Duodenal mucosa (tissue), 2 donors: ENCODE measurements around the gene FBN1.

Experiments used
- H3K27ac ChIP-seq: one replicate; pipeline ENCODE4 v1.7.0; 2013; ENCODE audit warnings: low read depth, low read length
- H3K27me3 ChIP-seq, 2 donors: one replicate each; pipeline ENCODE4 v1.7.0; 2013; ENCODE audit warnings: low read length in 2 of 2, control low read depth in 1 of 2; ENCODE audit not compliant: insufficient read depth in 2 of 2, control insufficient read depth in 1 of 2
- H3K36me3 ChIP-seq, 2 donors: one replicate each; pipeline ENCODE4 v1.7.0; 2013; ENCODE audit warnings: low read length in 2 of 2, control low read depth in 1 of 2; ENCODE audit not compliant: insufficient read depth in 2 of 2, control insufficient read depth in 1 of 2
- H3K4me1 ChIP-seq, 2 donors: one replicate each; pipeline ENCODE4 v1.7.0; 2013; ENCODE audit warnings: low read length in 2 of 2, control low read depth in 1 of 2; ENCODE audit not compliant: insufficient read depth in 2 of 2, control insufficient read depth in 1 of 2
- H3K4me3 ChIP-seq, 2 donors: one replicate each; pipeline ENCODE4 v1.7.0; 2013; ENCODE audit warnings: low read length in 2 of 2, low read depth in 1 of 2
- H3K9ac ChIP-seq, 2 donors: one replicate each; pipeline ENCODE4 v1.7.0; 2013; ENCODE audit warnings: low read length in 2 of 2, low read depth in 1 of 2
- H3K9me3 ChIP-seq, 2 donors: one replicate each; pipeline ENCODE4 v1.7.0; 2013; ENCODE audit warnings: low read length in 2 of 2, control low read depth in 1 of 2; ENCODE audit not compliant: control insufficient read depth in 1 of 2

The FBN1 gene

DNA sequence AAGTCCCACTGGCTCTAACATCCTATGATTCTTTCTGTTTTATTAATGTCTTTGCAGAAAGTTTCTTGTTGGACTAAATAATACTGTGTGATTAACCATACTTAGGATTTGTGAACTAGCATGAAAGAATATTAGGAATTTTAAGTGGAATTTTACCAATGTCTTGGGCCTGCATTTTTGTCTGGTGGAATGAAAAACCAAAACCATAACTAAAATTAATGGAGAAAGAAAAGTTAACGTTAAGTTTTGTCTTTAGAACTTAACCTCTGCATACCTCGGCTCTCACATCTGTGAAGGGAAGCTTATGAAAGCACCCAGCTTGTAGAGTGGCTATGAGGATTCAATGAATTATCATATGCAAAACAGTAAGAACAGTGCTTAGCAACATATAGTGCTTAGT is 6.5 kb downstream of the FBN1 start:
- H3K9me3 ChIP-seq = no peaks in the 10 kb centered on the region
- no peak overlapping the region for H3K27ac ChIP-seq
- peaks cover 0 to 12% of the 10 kb centered on the region in 2 donors for H3K27me3 ChIP-seq
- no peak overlapping the region for H3K9ac ChIP-seq
- no peaks in the 10 kb centered on the region for H3K36me3 ChIP-seq
- H3K4me1 ChIP-seq = no peaks in the 10 kb centered on the region
- H3K4me3 ChIP-seq = no peak overlapping the region

DNA sequence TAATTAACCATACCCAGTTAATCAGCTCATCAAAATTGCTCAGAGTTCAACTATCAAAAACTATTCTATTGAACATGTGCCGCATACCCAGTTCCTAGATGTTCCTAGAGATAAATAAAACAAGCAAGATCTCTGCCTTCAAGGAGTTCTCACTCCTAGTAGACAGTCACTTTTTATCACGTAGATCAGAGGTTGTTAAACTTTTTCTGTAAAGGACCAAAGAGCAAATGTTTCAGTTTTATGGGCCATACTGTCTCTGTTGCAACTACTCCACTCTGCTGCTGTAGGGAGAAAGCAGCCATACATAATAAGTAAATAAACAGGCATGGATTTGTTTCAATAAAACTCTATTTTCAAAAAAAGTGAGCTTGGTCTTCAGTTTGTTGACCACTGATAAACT is 7.9 kb downstream of the FBN1 start:
- no peaks in the 10 kb centered on the region for H3K4me1 ChIP-seq

DNA sequence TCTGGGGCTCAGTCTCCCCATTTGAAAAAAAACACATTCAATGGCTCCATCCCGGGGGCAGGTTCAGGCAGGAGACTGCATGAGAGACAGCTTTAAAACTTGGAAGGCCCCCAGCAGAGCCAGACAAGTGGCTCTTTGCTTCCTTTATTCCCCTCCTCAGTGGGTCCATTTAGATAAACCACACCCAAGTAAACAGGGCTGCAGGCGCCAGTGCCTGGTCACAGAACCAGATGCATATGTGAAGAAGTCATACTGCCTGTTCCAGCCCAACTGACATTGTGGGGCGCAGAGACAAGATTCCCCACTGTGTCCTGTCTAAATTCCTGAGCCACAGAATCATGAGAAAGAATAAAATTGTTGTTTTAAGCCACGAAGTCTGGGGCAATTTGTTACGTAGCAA is 9.0 kb downstream of the FBN1 start:
- Histone ChIP-seq H3K27ac (no peak overlapping the region), H3K9ac (no peak overlapping the region), H3K36me3 (no peaks in the 10 kb centered on the region), H3K9me3 (no peaks in the 10 kb centered on the region), H3K4me1 (no peaks in the 10 kb centered on the region), H3K4me3 (no peak overlapping the region), H3K27me3 (no peaks in the 10 kb centered on the region)

More for the DNA sequence above, 7.9 kb downstream of the FBN1 start:
- no peaks in the 10 kb centered on the region for H3K27me3 ChIP-seq
- H3K27ac ChIP-seq = no peak overlapping the region
- H3K4me3 ChIP-seq = no peak overlapping the region
- H3K36me3 ChIP-seq = no peaks in the 10 kb centered on the region
- H3K9ac ChIP-seq = no peak overlapping the region
- no peaks in the 10 kb centered on the region for H3K9me3 ChIP-seq

DNA sequence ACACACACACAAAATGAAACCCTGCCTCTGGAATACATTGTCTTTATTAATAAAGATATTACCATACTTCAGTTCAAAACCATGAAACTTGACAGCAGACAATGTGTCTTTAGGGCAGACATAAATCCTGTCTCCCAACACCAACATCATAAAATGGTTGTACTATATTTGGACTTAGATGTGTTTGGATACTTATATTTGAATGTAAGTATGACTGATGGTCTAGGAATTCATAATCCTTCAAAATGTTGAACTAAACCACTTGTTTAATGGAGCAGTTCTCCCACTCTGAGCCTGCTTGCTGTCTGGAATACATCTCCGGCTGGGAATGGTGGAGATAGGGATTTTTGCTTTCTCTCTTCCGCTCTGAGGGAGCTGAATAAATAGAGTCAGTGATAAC is 10.6 kb downstream of the FBN1 start:
- H3K4me3 ChIP-seq = no peak overlapping the region
- no peaks in the 10 kb centered on the region for H3K27me3 ChIP-seq
- H3K9ac ChIP-seq = no peak overlapping the region
- H3K9me3 ChIP-seq = no peaks in the 10 kb centered on the region
- no peaks in the 10 kb centered on the region for H3K36me3 ChIP-seq
- no peaks in the 10 kb centered on the region for H3K4me1 ChIP-seq
- no peak overlapping the region for H3K27ac ChIP-seq

DNA sequence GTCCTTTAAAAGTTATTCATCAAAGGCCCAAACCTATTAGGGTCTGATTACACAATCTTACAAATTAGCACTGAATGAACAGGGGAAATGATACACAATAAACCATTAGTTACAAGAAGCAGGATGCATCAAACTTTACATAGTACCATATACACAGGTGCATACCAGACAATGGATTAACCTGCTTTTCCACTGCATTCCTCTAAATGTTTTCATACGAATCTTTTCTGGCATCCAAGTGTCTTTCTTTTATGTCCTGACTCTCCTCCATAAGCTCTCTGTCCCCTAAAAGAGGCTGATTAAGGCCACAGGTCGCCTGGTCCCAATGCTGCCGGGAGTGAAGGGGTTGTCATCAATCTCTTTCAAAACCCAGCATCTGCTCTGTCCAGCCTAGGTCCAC is 11.4 kb downstream of the FBN1 start:
- no peak overlapping the region for H3K4me3 ChIP-seq
- H3K4me1 ChIP-seq = no peaks in the 10 kb centered on the region
- no peak overlapping the region for H3K27ac ChIP-seq
- H3K9me3 ChIP-seq = no peaks in the 10 kb centered on the region
- H3K27me3 ChIP-seq = no peaks in the 10 kb centered on the region
- no peak overlapping the region for H3K9ac ChIP-seq
- no peaks in the 10 kb centered on the region for H3K36me3 ChIP-seq

DNA sequence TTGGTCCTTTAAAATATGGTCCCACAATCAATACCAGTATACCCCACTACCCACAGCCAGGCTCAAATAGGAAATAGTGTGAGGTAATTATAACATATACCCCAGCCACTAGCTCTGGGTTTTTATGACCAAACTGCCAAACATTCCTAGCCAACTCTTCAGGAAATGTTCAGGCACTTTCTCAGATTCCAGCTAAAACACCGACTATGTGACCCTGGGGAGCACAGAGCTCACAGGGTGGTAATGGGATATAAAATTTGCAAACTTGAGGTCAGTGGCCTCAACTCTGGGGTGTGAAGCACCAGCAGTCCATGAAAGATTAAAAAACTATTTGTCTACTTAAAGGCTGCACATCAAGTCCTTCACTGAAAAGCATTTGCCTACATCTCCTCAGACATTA is 12.9 kb downstream of the FBN1 start:
- H3K27me3 ChIP-seq = no peaks in the 10 kb centered on the region
- H3K9me3 ChIP-seq = no peaks in the 10 kb centered on the region
- no peak overlapping the region for H3K27ac ChIP-seq
- H3K4me1 ChIP-seq = no peaks in the 10 kb centered on the region
- no peak overlapping the region for H3K4me3 ChIP-seq
- no peaks in the 10 kb centered on the region for H3K36me3 ChIP-seq
- no peak overlapping the region for H3K9ac ChIP-seq

DNA sequence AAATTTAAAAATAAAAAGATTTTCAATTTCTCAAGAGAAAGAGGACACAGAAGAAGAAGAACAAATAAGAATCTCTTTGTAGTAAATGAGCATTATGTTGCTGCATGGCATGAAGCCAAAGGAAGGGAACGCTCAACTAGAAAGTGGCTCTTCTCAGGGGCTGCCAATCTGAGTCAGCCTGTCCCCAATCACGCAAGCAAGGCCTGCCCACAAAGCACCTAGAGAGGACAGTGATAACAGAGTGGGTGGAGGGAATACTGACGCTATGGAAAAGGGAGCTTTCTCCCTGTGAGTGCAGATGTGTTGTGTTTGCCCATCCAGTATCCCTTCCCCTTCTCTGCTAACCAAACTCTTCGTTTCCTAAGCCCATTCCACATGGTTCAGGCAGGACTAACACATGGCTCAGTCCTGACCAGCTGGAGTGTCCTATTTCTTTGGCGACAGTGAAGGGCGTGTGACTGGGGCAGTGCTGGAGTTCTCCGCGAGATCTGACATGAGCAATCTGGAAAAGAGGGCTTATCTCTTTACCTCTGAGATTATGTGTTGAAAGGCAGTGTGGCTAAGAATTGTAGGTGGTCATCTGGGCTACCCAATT is 14.2 kb downstream of the FBN1 start:
- H3K9ac ChIP-seq = no peak overlapping the region
- H3K4me1 ChIP-seq = no peaks in the 10 kb centered on the region
- no peak overlapping the region for H3K27ac ChIP-seq
- no peak overlapping the region for H3K4me3 ChIP-seq
- H3K27me3 ChIP-seq = no peaks in the 10 kb centered on the region
- H3K36me3 ChIP-seq = no peaks in the 10 kb centered on the region
- no peaks in the 10 kb centered on the region for H3K9me3 ChIP-seq

DNA sequence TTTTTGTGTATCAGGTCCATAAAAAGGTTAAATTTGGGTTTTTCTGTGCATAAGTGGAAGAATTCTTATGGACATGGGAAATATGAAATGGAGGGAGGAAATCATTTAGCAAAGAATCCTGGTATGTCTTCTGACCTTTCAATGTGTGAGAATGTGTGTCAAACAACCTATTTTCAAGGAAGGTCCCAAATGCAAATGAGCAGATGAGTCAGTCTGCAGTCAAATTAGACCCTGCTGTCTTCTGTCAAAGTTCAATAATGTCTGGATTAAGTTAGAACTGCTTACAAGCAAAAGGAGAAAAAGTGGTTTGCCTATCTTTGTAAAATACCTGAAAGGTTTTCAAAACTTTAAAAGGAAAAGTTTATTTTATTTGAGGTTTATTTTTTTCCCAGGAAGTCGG is 15.3 kb downstream of the FBN1 start:
- no peak overlapping the region for H3K27ac ChIP-seq
- no peaks in the 10 kb centered on the region for H3K27me3 ChIP-seq
- H3K36me3 ChIP-seq = no peaks in the 10 kb centered on the region
- H3K9me3 ChIP-seq = no peaks in the 10 kb centered on the region
- no peaks in the 10 kb centered on the region for H3K4me1 ChIP-seq
- H3K4me3 ChIP-seq = no peak overlapping the region
- H3K9ac ChIP-seq = no peak overlapping the region

DNA sequence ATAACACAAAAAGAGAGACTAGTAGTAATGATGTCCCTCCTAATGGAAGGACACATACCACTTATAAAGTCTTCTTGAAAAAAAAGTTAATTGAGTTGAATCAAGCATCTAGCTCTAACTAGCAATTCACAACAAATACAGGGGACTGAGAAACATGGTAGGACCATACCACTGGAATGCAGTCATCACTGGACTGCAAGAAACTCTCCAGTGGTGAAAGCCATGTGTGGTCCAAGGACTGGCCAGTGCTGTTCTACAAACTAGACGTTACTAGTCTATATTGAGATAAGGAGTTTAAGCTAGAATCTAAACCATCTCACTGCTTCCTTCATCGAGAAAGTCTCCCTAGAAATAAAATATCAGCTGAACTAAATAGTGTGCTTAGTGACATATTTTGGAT is 16.7 kb downstream of the FBN1 start:
- Histone ChIP-seq H3K4me3 (no peak overlapping the region), H3K27ac (no peak overlapping the region), H3K9me3 (no peaks in the 10 kb centered on the region), H3K9ac (no peak overlapping the region), H3K27me3 (no peaks in the 10 kb centered on the region), H3K36me3 (no peaks in the 10 kb centered on the region), H3K4me1 (no peaks in the 10 kb centered on the region)

DNA sequence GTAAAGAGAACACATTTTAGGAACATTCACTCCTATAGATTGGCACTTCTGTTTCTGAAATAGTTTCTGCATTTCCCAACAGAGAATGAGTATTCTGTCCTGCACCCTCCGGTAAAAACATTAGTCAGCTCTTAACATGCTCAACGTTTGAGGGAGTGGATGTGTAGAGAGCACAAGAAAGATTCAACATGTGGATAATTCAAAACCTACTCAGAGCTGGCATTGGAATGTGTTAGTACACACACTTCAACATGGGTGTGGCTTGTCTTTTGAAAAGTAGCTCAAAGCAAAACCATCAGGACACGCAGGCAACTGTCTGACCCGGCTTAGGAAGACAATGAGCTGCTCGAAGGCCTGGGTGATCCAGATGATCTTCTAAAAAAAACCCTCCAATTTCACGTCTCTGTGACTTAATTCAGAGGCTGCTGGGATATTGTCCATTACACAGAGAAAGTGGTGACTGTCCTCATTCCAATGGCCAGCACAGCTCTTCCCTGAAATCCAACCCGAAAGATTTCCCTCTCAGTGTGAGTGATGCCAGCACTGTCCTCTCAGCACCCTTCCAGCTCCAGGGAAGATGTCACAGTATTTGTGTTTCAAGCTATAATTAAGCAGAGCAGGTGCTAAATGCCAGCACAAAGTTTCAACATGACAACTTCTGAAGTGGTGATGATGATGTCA is 18.1 kb downstream of the FBN1 start:
- Histone ChIP-seq H3K4me1 (no peaks in the 10 kb centered on the region), H3K36me3 (no peaks in the 10 kb centered on the region), H3K4me3 (no peak overlapping the region), H3K27me3 (no peaks in the 10 kb centered on the region), H3K9me3 (no peaks in the 10 kb centered on the region), H3K9ac (no peak overlapping the region), H3K27ac (no peak overlapping the region)
